AG09319 (cell line): ENCODE results near the gene TMEM132A.

Source experiments
- DNase-seq: peaks from one replicate; pipeline ENCODE4 v3.0.0-alpha.2; 2010; ENCODE audit warnings: low read depth; ENCODE audit errors: extremely low read depth
- TF ChIP-seq, protein P1 (sequence below): IDR thresholded peaks from 2 replicates; pipeline ENCODE4 v1.5.1; 2011; ENCODE audit warnings: low read depth, mild to moderate bottlenecking, inconsistent platforms, low read length, moderate library complexity

The TMEM132A gene

DNA sequence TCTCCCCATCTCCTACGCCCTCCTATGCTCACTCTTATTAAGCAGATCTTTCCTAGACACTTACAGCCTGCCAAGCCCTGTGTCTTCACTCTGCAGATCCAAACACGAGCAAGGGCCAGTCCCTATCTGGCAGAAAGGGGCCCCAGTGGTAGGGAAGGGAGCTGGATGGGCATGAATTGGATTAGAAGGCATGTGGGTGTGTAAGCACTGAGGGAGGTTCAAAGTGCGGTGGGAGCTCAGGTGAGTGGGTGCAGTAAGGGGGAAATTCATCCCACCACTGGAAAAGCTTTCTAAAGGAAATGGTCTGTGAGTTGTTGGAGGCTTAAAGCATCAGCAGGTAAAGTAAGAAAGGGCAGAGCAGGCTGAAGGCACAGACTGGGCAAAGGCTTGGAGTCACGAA is 5.5 kb downstream of the TMEM132A start:
- TF ChIP-seq, protein P1, sequence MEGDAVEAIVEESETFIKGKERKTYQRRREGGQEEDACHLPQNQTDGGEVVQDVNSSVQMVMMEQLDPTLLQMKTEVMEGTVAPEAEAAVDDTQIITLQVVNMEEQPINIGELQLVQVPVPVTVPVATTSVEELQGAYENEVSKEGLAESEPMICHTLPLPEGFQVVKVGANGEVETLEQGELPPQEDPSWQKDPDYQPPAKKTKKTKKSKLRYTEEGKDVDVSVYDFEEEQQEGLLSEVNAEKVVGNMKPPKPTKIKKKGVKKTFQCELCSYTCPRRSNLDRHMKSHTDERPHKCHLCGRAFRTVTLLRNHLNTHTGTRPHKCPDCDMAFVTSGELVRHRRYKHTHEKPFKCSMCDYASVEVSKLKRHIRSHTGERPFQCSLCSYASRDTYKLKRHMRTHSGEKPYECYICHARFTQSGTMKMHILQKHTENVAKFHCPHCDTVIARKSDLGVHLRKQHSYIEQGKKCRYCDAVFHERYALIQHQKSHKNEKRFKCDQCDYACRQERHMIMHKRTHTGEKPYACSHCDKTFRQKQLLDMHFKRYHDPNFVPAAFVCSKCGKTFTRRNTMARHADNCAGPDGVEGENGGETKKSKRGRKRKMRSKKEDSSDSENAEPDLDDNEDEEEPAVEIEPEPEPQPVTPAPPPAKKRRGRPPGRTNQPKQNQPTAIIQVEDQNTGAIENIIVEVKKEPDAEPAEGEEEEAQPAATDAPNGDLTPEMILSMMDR, result no peak
- no peak for DNase-seq

DNA sequence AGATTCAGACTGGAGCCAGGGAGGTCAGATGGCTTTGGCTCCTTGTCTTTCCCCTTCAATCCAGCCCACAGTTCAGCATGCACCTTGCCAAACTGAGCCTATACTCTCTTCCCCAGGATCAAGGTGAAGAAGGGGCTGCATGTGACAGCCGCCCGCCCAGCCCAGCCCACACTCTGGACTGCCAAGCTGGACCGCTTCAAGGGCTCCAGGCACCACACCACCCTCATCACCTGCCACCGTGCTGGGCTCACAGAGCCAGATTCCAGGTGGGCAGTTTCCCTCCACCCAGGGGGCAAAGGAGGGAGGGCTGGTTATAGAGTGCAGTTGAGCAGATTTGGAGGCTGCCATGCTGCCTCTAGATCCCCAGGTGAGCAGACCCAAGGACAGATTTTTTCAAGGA is 6.1 kb downstream of the TMEM132A start:
- TF ChIP-seq, protein P1, result no peak
- no peak for DNase-seq

DNA sequence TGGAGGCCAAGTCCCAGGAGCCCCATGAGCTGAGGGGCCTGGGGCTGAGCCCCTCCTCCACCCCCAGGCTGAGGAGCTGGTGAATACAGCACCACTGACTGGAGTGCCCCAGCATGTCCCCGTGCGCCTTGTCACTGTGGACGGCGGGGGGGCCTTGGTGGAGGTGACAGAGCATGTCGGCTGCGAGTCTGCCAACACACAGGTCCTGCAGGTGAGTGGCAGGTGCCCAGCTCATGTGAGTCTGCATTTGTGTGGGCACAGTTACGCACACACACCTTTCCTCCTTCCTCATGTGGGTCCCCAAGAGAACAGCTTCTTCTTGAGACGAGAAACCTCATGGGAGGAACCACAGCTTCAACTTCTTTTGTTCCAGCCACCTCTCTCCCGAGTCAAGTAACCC is 7.7 kb downstream of the TMEM132A start:
- no peak for DNase-seq
- TF ChIP-seq, protein P1, result no peak

DNA sequence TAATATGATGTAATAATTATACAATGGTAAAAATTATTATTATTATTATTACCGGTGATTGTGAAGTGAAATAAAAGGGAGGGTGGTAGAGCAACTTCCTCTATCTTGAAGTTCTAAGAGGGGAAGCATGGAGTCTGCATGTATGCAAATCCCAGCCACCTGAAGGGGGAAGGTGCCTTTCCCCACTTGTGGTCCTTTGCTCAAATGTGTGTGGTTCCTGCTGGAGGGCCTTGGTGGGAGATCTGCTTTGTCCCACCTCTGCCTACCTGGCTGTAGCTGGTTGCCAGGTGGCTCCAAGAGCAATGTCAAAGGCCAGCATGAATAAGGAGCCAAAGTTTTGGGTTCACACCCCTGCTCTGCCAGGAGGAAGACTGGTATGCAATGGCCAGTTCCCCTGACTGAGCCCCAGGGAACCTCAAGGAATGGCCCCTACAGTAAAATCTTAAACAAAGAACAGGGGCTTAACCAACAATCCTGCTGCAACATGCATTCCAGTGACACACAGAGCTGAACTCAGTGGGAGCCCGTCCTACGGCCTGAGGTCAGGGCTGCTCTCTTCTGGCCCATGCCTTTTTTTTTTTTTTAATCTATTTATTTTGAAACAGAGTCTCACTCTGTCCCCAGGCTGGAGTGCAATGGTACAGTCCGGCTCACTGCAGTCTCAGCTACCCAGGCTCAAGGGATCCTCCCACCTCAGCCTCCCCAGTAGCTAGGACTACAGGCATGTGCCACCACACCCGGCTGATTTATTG is 8.5 kb downstream of the TMEM132A start:
- DNase-seq, result no peak
- TF ChIP-seq, protein P1, result no peak

DNA sequence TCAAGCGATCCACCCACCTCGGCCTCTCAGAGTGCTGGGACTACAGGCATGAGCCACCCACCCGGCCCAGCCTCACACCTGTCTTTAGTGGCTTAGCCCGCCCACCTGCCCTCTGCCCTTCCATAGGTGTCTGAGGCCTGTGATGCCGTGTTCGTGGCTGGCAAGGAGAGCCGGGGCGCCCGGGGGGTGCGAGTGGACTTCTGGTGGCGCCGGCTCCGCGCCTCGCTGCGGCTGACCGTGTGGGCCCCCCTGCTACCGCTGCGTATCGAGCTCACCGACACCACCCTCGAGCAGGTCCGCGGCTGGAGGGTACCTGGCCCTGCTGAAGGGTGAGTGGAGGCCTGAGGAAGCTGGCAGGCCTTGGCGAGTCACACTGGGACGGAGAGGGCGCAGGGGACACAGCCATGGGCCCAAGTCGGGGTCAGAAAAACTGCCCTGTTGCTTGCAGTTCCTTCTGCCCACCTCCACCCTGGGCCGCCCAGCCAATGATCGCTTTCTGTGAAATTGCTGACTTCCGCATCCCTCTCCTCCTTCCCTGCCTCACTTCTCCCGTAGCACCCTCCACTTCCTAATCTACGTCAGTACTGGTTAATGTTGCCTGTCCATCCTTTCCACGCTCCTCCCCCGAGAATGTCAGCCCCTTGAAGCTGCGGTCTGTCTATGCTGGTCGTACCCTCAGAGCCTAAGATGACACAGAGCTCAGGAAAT is 9.3 kb downstream of the TMEM132A start:
- TF ChIP-seq, protein P1, result no peak
- DNase-seq, result no peak

DNA sequence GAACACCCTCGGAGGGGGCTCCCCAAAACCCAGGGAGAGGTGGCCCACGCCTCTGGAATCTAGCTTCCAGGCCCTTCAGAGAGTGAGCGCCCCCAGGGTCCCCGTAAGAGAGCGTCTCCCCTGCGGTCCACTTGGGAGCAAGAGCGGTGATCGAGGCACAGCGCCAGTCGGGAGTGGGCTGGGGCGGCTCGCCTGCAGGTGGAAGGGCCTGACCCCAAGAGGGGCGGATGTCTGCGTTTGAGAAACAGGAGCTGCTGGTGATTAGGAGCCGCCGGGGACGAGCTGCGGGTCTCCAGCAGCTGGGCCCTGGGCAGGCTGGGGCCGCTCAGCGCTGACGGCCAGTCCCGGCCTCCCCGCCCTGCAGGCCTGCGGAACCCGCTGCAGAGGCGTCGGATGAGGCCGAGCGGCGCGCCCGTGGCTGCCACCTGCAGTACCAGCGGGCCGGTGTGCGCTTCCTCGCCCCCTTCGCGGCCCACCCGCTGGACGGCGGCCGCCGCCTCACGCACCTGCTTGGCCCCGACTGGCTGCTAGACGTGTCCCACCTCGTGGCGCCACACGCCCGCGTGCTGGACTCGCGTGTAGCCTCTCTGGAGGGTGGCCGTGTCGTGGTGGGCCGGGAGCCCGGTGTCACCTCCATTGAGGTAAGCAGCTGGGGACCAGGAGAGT is 10.0 kb downstream of the TMEM132A start:
- DNase-seq, result no peak
- TF ChIP-seq, protein P1, result no peak
